ENCODE data around the gene RPS16.

- TF ChIP-seq CTCF (IDR thresholded peaks at IDR 0.05) (no peak), POLR2A (IDR thresholded peaks at IDR 0.05) (no peak)
Measured at GRCh38 chr19:39483141-39483540, 47.4 kb upstream of the RPS16 start.
